T-helper 1 cell treated with Interleukin-12 subunit alpha and Interleukin-12 subunit beta and Interleukin-4 antibody, amounts not matched to agents 30 ng/mL and 1 ng/mL, for 36 hours (primary cell): Measurements from ENCODE around the gene EPHA2. TPM values are rescaled to one million over a fixed set of nuclear protein-coding genes. Genes with fewer than 3 reads are reported as not detected.

Source experiments
- intact Hi-C: fragments of 100-400 bp; cut with micrococcal nuclease; formaldehyde crosslinking; loops from one replicate; pipeline ENCODE4 v1.15.1; 2024
- total RNA-seq: library from RNA; stranded (reverse); gene quantifications from 2 replicates; pipeline ENCODE4 v1.2.3, GENCODE V29; 2022

The EPHA2 gene
- total RNA-seq, 1 donor from 2014 or later, result not detected

DNA sequence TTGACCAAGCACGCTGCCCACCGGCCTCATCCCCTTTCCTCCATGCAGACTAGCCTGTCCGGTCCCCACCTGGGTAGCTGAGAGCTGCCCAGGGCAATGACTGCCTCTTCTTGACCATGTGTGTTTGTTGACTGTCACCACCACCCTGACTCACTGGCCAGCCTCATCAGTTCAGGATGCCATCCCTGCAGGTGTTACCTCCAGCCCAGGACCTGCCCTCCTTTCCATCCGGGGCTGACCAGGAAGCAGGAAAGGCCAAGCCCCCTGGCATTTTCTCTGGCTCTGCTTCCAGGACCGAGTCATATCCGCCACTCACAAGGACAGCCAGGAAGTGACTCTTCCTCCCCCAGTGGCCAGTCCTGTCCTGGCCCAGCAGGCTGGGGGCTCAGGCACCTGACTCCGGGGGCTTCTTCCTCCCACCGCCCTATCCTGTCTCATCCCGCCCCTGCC, 17.1 kb downstream of the EPHA2 start:
- intact Hi-C loops, result no loop called here

DNA sequence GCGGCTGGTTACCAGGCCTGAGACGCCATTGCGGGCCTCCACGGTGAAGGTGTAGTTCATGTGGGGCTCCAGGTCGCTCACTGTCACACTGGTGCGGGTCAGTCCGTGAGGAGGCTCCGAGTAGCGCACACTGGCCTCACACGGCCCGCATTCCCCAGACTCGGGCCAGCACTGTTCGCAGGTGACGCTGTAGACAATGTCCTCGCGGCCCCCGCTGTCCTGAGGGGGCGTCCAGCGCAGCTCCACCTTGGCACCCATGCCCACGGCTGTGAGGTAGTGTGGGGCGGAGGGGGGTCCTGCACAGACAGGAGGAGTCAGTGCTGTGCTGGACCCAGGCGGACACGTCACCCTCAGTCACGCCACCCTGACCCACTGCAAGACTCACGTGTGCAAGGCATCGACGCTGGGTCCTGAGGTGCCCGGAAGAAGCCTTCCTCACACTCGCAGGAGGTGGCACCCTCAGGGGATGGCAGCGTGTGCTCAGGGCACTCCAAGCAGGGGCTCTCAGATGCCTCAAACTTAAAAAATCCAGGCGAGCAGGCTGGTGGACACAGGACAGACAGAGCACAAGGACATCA, 17.9 kb downstream of the EPHA2 start:
- intact Hi-C loops, result no loop called here

DNA sequence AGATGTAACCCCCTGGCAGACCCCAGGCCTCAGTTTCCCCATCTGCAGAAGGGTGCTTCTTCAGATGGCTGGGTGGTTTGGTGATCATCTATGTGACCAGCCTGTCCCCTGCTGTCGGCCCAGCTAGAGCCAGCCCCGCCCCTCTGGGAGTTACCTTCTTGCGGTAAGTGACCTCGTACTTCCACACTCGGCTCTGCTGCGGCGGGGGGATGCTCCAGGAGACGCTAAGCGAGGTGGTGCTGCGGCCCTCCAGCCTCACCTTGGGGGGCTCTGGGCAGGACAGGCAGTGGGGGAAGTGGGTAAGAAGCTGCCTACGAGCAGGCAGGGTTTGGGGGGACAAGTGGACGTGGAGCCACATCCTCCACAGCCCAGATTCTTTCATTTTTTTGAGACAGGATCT, 20.4 kb downstream of the EPHA2 start:
- intact Hi-C loops, result no loop called here

DNA sequence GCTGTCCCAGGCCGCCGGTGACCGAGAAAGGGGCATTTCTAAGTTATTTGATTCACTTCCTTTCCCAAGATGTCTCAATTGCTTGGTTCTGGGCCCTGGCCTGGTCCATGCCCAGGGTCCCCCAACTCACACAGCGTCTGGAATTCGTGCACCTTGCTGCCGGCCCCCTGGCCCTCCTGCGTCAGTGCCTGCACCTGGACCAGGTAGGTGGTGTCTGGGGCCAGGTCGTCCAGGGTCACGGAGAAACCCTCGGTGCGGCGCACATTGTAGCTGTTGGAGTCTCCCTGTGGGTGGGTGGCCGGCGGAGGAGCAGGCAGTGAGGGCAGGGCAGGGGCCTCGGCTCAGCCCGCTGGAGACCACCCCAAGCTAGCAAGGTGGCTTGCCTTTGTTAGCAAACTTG, 21.0 kb downstream of the EPHA2 start:
- intact Hi-C loops, result no loop called here

DNA sequence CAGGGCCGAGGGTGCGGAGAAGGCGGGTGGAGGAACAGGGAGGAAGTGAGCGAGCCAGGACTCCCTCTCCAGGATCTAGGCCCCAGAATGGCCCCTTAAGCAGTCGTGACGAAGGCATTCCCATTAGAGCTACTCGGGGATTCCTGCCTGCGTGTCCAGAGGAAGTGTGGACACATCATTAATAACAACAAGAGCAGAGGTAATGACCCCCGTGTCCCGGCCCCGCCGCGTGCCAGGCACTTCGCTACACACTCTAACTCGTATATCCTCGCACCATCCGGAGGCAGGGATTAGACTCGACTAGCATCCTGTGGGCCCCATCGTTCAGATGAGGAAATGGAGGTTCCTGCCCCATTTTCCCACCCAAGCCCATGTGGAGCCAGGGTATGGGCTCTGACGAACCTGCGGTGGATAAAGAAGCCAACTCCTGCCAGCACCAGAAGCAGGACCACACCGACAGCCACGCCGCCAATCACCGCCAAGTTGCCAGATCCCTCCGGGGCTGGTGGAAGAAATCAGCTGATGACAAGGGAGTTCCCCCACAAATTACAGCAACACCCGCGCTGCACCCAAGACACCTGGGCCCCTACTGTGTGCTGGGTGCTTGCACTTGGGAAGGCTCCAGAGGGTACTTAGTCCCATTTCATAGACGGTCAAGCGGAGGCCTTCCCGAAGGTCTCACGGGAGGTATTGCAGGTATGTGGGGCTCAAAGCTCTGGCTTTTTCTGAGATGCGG, 21.6 kb downstream of the EPHA2 start:
- intact Hi-C loops, result no loop called here

DNA sequence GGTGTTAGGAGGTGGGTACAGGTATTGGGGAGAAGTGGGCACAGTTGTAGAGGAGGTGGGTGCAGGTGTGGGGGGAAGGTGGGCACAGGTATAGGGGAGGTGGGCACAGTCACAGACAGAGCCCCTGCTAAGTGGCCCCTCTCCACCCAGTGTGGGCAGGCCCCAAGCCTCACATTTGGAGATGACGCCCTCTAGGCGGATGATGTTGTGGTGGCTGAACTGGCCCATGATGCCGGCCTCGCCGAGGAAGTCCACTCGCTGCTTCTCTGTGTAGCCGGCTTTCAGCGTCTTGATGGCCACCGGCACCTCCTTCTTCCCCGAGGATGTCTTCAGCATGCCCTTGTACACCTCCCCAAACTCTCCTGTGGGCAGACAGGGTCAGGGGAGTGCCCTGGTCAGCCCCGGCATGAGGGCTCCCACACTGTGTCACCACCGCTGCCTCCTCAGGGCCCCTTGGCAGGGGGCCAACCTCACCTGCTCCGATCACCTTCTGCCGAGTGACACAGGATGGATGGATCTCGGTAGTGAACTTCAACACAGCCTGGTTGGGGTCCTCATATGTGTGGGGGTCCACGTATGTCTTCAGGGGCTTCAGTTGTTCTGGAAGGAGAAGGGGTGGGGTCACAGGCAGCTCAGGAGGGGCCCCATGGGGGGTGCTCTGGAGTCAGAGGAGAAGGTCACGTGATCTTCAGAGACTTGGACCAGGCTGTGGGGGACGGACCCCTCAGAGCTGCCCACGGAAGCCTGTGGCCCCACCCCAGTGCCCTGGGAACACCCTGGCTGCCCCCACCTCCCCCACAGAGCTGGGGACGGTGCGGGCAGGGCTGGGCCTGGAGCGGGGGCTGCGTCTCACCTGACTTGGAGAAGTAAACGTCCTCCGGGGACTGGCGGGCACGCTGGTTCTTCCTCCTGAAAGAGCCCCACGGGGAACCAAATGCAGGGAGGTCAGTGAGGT, 22.6 kb downstream of the EPHA2 start:
- intact Hi-C loops, result no loop called here

DNA sequence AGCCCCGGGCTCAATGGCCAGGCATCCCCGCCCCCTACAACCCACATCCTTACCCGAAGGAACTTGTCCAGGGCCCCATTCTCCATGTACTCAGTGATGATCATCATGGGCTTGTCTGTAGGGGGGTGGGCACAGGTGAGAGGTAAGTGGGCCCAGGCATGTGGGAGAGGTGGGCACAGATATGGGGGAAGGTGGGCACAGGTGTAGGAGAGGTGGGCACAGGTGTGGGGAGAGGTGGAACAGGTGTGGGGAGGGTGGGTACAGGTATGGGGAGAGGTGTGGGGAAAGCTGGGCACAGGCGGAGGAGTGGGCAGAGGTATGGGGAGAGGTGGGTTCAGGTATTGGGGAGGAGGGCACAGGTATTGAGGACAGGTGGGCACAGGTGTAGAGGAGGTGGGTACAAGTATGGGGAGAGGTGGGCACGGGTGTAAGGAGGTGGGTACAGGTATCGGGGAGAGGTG, 23.5 kb downstream of the EPHA2 start:
- intact Hi-C loops, result no loop called here

DNA sequence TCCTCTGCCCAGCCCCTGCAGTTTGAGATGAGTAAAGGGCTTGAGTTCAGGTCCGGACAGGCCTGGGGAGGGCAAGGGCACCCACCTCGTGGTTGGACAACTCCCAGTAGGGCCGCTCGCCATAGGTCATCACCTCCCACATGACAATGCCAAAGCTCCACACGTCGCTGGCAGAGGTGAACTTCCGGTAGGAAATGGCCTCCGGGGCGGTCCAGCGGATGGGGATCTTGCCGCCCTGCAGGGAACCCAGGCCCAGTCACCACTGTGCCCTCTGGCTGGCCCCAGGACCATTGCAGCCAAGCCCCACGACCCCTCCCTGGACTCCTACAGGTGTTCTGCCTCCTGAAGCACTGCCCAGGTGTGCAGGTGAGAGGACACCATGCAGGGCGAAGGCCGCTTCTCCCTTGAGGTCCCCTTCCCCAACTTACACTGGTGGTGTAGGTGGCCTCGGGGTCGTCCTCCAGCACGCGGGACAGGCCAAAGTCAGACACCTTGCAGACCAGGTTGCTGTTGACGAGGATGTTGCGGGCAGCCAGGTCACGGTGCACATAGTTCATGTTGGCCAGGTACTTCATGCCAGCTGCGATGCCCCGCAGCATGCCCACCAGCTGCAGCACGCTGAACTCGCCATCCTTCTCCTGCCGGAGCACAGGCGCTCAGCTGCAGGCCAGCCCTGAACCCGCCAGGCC, 24.1 kb downstream of the EPHA2 start:
- intact Hi-C loops, result no loop called here

DNA sequence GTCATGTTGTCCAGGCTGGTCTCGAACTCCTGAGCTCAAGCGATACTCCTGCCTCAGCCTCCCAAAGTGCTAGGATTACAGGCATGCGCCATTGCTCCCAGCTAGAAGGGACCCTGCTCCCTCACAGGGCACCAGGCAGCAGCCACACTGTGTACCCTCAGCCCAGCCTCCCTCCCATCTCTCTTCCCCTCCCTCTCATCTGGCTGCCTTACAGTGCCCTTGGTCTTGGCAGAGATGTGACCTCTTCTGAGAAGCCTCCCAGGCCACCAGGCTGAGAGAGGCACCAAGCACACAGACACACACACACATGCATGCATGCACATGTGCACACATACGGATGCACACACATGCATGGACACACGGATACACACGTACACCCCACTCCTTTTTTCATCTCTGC, 25.0 kb downstream of the EPHA2 start:
- intact Hi-C loops, result no loop called here

DNA sequence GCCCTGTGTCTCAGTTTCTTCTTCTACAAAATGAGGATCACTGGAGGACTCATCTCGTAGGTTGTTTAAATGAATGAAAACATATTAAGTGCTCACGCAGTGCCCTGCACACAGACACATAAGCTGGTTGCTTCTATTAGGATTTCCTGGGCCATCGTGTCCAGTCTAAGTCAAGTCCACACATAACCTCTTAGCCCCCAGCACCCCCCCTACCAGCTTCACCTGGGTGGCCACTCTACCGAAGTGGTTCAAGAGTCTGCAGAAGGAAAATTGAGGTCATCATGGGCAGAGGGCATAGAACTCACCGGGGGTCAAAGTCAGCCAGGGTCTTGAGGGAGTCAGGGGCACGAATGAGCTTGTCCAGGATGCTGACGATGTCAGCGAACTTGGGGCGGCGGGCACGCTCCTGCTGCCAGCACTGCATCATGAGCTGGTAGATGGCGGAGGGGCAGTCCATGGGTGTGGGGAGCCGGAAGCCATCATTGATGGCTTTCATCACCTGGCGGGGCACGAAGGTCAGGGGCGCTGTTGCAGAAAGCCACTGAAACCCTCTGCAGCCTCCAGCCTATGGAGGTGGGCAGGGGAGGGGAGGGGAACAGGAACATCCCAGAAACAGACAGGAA, 25.8 kb downstream of the EPHA2 start:
- intact Hi-C loops, result no loop called here

DNA sequence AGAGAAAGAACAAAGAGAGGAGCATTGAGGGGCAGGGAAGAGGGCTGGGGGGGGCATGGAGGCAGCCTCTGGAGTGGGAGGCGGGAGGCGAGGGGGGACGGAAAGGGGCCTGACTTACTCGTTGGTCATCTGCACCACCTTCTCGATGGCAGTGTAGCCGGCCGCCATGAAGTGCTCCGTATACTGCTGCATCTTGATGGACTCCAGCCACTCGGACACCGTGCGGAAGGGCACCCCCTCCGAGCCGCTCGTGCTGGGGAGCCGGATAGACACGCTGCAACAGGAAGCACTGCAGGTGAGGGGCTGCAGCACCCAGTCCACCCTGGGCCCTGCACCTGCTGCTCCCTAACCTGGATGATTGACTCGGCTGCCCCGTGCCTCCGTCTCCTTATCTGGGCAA, 26.6 kb downstream of the EPHA2 start:
- intact Hi-C loops, result no loop called here

DNA sequence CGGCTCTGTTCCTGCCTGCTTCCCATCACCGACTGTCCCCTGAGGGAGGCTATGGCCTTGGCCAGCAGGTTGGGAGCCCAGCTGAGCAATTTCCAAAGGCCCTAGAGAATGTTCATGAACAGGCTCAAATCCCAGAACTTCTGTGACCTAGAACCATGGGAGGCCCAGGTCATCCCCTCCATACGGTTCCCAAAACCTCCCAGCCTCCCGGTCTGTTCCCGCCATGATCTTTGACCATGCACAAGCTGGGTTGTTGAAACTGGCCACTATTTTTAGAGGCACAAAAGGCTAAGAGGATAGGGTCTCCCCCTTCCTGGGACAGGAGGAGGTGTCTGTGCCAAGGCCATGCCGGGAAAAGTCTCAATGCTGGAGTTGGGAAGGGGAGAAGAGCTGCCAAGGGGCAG, 27.5 kb downstream of the EPHA2 start:
- intact Hi-C loops, result no loop called here

DNA sequence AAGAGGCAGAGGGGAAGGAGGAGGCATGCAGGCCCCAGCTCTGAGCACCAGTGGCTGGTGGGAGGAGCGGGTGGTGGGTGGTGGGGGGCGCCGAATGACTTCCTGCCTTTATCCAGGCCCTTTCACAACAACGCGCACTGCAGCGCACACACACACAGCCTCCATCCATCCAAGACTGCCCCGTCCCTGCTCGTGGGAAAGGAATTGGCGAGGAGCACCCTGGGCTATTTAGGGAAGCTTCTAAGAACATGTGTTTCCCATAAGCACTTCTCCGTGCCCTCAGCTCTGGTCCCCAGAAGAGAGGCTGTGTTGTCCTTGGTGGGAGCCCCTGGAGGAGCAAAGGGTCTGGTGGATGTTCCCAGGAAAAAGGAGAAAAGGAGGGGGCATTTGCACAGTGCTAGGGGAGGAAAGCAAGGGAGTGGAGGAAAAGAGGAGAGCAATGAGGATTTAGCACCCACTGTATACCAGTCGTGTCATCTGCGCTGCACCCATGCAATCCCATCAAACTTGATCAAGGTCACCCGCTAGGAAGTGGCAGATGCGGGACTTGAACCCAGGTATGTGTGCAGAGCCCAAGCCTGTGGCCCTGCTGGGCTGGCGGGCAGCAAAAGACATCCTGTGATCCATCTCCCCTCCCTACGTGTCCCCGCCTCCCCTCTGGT, 28.1 kb downstream of the EPHA2 start:
- intact Hi-C loops, result no loop called here

DNA sequence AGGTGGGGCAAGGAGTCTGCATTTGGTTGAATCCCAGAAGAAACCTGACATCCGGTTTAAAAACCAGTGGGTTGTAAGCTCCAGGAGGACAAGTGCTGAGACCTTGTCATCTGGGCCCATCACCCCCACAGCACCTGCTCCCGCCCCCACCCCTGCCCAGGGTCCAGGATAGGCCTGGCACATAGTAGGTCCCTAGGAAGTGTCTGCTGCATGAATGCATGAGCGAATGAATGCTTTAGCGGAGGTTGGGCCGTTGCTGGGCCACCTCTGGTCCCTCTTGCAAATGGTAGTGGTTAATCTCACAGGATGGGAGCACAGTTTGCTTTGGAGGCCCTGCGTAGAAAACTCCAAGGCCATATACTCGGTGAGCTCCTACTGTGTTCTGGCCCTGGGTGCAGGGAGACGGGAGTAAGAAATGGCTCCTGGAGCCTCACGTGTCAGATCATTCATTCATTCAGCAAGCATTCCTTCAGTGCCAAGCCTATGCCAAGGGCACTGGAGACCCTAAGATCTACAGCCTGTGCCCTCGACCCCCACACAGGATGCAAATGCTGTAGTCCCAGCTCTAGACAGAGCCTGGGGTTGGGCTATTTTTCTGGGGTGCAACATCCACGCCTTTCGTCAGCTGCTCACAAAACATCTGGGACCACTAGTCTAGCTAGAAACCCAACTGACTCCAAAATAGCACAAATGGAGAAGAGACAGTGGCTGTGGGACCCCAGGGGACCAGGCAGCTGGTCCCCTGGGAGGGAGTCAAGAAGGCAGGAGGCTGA, 28.9 kb downstream of the EPHA2 start:
- intact Hi-C loops, result no loop called here

DNA sequence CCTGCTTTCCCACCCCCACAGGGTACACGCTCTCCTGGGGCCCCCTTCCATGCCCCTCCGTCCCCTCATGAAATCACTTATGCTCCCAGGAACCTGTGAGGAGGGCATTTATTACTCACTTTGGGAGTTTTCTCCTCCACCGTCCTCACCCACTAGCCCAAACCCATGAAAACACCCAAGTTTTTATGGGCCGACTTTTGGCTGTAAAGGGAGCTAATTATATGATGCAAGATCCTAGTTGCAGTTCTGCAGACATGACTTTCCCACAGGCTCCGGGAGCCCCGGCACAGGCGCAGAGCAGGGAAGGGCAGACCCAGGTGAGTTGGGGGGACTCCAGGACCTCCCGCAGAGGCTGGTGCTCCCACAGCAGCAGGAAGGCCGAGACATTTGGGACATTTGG, 29.7 kb downstream of the EPHA2 start:
- intact Hi-C loops, result no loop called here

DNA sequence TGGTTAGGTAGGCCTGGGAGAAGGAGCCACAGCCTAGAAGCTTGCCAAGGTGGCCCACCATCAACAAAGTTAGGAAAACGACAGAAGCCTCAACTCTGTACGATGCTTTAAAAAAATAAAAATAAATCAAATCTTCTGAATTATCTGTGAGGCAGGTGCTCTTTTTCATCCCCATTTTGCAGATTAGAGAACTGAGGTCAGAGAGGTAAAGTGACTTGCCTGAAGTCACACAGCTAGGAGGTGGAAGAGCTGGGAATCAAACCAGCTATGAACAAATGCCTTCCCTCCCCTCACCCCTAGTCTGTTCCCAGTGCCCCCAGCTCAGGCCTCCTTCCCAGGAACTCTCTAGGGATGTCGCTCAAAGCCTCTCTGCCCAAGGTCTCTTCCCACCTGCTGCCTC, 30.4 kb downstream of the EPHA2 start:
- intact Hi-C loops, result no loop called here

DNA sequence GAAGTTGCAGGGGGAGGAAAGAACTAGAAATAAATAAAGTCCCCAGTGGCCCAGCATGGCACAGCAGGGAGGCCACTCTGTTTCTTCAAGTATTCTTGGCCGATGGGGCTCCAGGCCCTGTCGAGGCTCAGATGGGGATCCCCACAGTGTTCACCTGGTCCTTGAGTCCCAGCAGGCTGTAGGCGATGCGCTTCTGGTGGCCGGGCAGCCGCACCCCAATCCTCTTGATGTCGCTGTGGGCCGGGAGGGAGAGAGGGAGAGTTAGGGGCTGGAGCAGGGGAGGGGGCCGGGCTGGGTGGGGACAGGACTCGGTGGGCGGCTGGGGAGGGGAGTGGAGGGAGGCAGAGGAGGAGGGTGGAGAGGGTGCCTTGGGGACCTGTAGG, 30.8 kb downstream of the EPHA2 start:
- intact Hi-C loops, result no loop called here

DNA sequence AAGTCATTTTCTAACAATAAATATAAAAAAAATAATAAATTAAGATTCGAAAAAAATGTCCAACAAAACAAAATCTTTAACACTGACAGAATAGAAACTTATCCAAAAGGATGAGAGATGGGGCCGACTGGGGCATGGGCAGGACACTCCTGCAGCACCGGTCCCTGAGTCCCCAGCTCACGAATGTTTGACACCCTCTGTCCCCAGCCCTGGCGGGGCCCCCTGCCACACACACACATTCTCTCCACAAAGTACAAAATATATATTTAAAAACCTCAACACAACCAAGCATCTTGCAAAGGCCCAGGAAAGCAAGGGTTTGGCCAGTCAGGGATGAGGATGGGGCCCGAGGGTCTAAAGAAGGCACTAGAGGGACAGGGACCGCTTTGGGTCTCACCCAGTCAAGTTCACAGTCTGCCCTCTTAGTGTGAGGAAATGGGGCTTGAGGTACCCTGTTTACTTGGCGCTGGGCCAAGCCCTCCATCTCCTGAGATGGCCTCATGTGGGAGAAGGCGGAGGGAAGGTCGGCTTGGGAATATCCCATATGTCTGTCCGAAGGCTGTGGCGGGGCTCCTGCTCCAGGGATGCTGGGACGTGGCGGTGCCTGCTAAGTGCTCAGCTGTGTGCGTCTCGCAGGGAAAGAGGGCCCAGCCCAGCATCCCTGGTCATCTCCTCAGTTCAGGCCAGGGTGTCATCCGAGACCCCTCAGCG, 31.3 kb downstream of the EPHA2 start:
- intact Hi-C loops, result no loop called here

DNA sequence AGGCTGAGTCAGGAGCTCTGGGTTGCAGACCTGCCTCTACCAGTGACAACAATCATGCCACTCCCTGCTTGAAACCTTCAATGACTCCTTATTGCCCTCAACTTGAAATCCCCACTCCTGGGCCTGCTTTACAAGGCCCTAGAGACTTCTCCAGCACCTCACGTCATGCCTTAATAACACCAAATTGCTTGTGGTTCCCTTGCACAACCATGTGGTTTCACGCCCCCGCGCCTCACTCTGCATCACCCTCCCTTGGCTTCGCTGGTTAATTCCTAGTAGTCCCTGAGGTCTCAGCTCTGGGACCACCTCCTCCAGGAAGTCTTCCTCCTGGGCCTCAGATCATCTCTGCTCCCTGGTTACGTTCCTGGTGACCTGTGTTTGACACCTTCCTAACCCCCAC, 33.0 kb downstream of the EPHA2 start:
- intact Hi-C loops, result loop anchor here (2.0 kb wide), 1 partner anchor 64 kb away; no protein-coding TSS in a partner anchor
